Renal cortical epithelial cell (primary cell): Measurements from ENCODE around the gene LILRB1. TPM values are rescaled to one million over a fixed set of nuclear protein-coding genes. Genes with fewer than 3 reads are reported as not detected.
"Not testable (repeated sequence)": the region's sequence is repeated elsewhere in the genome, so short reads cannot be mapped to it uniquely, and the experiment has no call there.

Source experiments
- DNase-seq: peaks from one replicate; pipeline ENCODE4 v3.0.0-alpha.2; 2011; ENCODE audit warnings: low read depth
- total RNA-seq: library from RNA; depleted of rRNA; stranded (reverse); fragments of >200 nt; gene quantifications from 2 replicates; pipeline ENCODE4 v1.2.3, GENCODE V29; 2014

LILRB1 gene
- total RNA-seq, 1 donor from 2014 or later = not detected

GRCh38 chr19:54624934-54625730, 5.2 kb upstream of the LILRB1 start:
- not testable (repeated sequence) for DNase-seq

- no peak for DNase-seq
Measured at GRCh38 chr19:54626757-54627156, 3.5 kb upstream of the LILRB1 start.

GRCh38 chr19:54627912-54628311, 2.4 kb upstream of the LILRB1 start:
- not testable (repeated sequence) for DNase-seq

GRCh38 chr19:54630782-54631181, 498 bp downstream of the LILRB1 start:
- DNase-seq = no peak

- DNase-seq = not testable (repeated sequence)
Measured at GRCh38 chr19:54631489-54632337, 1.4 kb downstream of the LILRB1 start.

- DNase-seq = not testable (repeated sequence)
Measured at GRCh38 chr19:54632517-54632916, 2.2 kb downstream of the LILRB1 start.

- no peak for DNase-seq
Measured at GRCh38 chr19:54633401-54633800, 3.1 kb downstream of the LILRB1 start.

GRCh38 chr19:54636081-54636480, 5.8 kb downstream of the LILRB1 start:
- DNase-seq = not testable (repeated sequence)

- DNase-seq = no peak
Measured at GRCh38 chr19:54638683-54639082, 8.4 kb downstream of the LILRB1 start.

GRCh38 chr19:54642953-54643352, 12.7 kb downstream of the LILRB1 start:
- not testable (repeated sequence) for DNase-seq

- DNase-seq = not testable (repeated sequence)
Measured at GRCh38 chr19:54643583-54643982, 13.3 kb downstream of the LILRB1 start.

GRCh38 chr19:54644056-54644455, 13.8 kb downstream of the LILRB1 start:
- no peak for DNase-seq

GRCh38 chr19:54646331-54646841, 16.1 kb downstream of the LILRB1 start:
- no peak for DNase-seq

GRCh38 chr19:54648129-54648528, 17.8 kb downstream of the LILRB1 start:
- DNase-seq = no peak

- no peak for DNase-seq
Measured at GRCh38 chr19:54650108-54650655, 19.9 kb downstream of the LILRB1 start.

- no peak for DNase-seq
Measured at GRCh38 chr19:54653181-54653809, 23.0 kb downstream of the LILRB1 start.

- no peak for DNase-seq
Measured at GRCh38 chr19:54654447-54655321, 24.4 kb downstream of the LILRB1 start.

- no peak for DNase-seq
Measured at GRCh38 chr19:54659300-54659699, 29.0 kb downstream of the LILRB1 start.

GRCh38 chr19:54660306-54660705, 30.0 kb downstream of the LILRB1 start:
- no peak for DNase-seq

GRCh38 chr19:54660964-54661363, 30.7 kb downstream of the LILRB1 start:
- no peak for DNase-seq
